K562 (cell line): Measurements from ENCODE around the gene POU4F2. TPM values are rescaled to one million over a fixed set of nuclear protein-coding genes. Genes with fewer than 3 reads are reported as not detected.

Experiments used
- ATAC-seq: fragments of 200-7000 bp; cut with Tn5 transposase; 3 replicates; pipeline ENCODE4 v1.9.1; 2020; ENCODE audit warnings: moderate library complexity
- BruUV-seq: library from RNA; stranded (reverse); fragments of 400-500 nt; replicated peaks from 2 replicates; lab custom pipeline; 2021; lab: Mats Ljungman, UMichigan
- CTCF ChIA-PET: fragments of 300-600 bp; formaldehyde crosslinking; extraction: SDS; loops from one replicate; lab custom pipeline; 2021; ENCODE audit warnings: low intra/inter-chr PET ratio; lab: Yijun Ruan, JAX
- POLR2A ChIA-PET: fragments of 300-600, 350-650 bp; sonication (Branson Sonifier 250); formaldehyde crosslinking; extraction: SDS; loops from one replicate; lab custom pipeline; 2021; ENCODE audit warnings: antibody characterized with exemption, inconsistent platforms; lab: Yijun Ruan, JAX
- DNase-seq, 4 experiments: peaks; one replicate each; pipeline versions ENCODE4 v3.0.0 to v3.0.0-alpha.2; 2011 to 2018; ENCODE audit warnings: low spot score in 3 of 4, mixed read lengths in 3 of 4; ENCODE audit errors: extremely low read depth in 1 of 4
- FAIRE-seq: peaks from 2 replicates; lab custom pipeline; 2011; peaks lifted over from hg19 to GRCh38; lab: Jason Lieb, UNC
- H2AFZ ChIP-seq: 2 replicates; pipeline ENCODE4 v1.6.0; 2011; ENCODE audit warnings: low read depth, low read length, control low read depth, inconsistent platforms
- H3K27ac ChIP-seq: fragments of 200-600 bp; 3 replicates; pipeline ENCODE4 v1.8.0; 2011; ENCODE audit warnings: low read depth, mild to moderate bottlenecking, control low read depth, inconsistent platforms, low read length, moderate library complexity, mixed read lengths; ENCODE audit errors: extremely low read depth
- H3K27me3 ChIP-seq, 2 experiments: fragments of 300-600 bp in 1 of 2; 2 replicates in 1 of 2; 3 replicates in 1 of 2; pipeline versions ENCODE4 v1.6.0 to v1.8.0; 2011; ENCODE audit warnings: inconsistent platforms in 2 of 2, low read length in 2 of 2, mild to moderate bottlenecking in 1 of 2, mixed read lengths in 1 of 2, moderate library complexity in 1 of 2; ENCODE audit not compliant: control insufficient read depth in 2 of 2, insufficient read depth in 2 of 2
- H3K36me3 ChIP-seq: fragments of 300-600 bp; 3 replicates; pipeline ENCODE4 v1.8.0; 2011; ENCODE audit warnings: mild to moderate bottlenecking, low read length, inconsistent platforms; ENCODE audit not compliant: control insufficient read depth, insufficient read depth
- H3K4me1 ChIP-seq, 2 experiments: fragments of 200-600 bp in 1 of 2; replicated peaks in 1 of 2; 2 replicates in 1 of 2; 3 replicates in 1 of 2; pipeline versions ENCODE4 v1.5.1 to v1.8.0; 2011; ENCODE audit warnings: inconsistent platforms in 2 of 2, low read length in 2 of 2, mild to moderate bottlenecking in 1 of 2, mixed read lengths in 1 of 2, moderate library complexity in 1 of 2; ENCODE audit not compliant: control insufficient read depth in 2 of 2, insufficient read depth in 2 of 2
- H3K4me2 ChIP-seq: 2 replicates; pipeline ENCODE4 v1.6.1; 2011; ENCODE audit warnings: low read length, control low read depth, inconsistent platforms, mixed read lengths; ENCODE audit not compliant: insufficient read depth
- H3K4me3 ChIP-seq: fragments of 200-600 bp; sonication (generic), shearing (Covaris generic); 2 replicates; pipeline ENCODE4 v1.5.1; 2016; ENCODE audit warnings: control low read depth, inconsistent platforms
- H3K79me2 ChIP-seq: fragments of 200-600 bp; 3 replicates; pipeline ENCODE4 v1.8.0; 2011; ENCODE audit warnings: low read length, inconsistent platforms; ENCODE audit not compliant: control insufficient read depth, insufficient read depth
- H3K9ac ChIP-seq, 2 experiments: 2 replicates each; pipeline versions ENCODE4 v1.6.0 to v1.6.1; 2011; ENCODE audit warnings: low read depth in 2 of 2, low read length in 2 of 2, control low read depth in 1 of 2, inconsistent platforms in 1 of 2, mild to moderate bottlenecking in 1 of 2, mixed read lengths in 1 of 2; ENCODE audit not compliant: insufficient read depth in 1 of 2
- H3K9me1 ChIP-seq: one replicate; pipeline ENCODE4 v1.6.0; 2011; ENCODE audit warnings: inconsistent platforms, mild to moderate bottlenecking, low read length, moderate library complexity; ENCODE audit not compliant: control insufficient read depth, insufficient read depth
- H3K9me3 ChIP-seq: replicated peaks from 2 replicates; pipeline ENCODE4 v1.5.1; 2011; ENCODE audit warnings: low read depth, low read length, inconsistent platforms; ENCODE audit not compliant: control insufficient read depth, insufficient read depth
- H4K20me1 ChIP-seq: replicated peaks from 2 replicates; pipeline ENCODE4 v1.6.1; 2011; ENCODE audit warnings: low read length, inconsistent platforms, mixed read lengths; ENCODE audit not compliant: control insufficient read depth, insufficient read depth
- CBX2 ChIP-seq: fragments of 200-600 bp; sonication (generic); IDR thresholded peaks from one replicate; pipeline ENCODE4 v1.6.1; 2012; ENCODE audit warnings: mild to moderate bottlenecking, low read length, inconsistent platforms; ENCODE audit not compliant: insufficient read depth, poor library complexity, severe bottlenecking
- CCNT2 ChIP-seq: IDR thresholded peaks from 2 replicates; pipeline ENCODE4 v1.6.1; 2011; ENCODE audit warnings: borderline replicate concordance, low read depth, mild to moderate bottlenecking, moderate library complexity, mixed read lengths, low read length; ENCODE audit not compliant: insufficient read length; ENCODE audit errors: extremely low read depth
- FOXK2 ChIP-seq, 2 experiments: fragments of 450-650 bp; IDR thresholded peaks in 1 of 2; conservative IDR thresholded peaks in 1 of 2; 2 replicates each; pipeline ENCODE4 v1.6.1; 2016; ENCODE audit warnings: low read depth in 2 of 2, mild to moderate bottlenecking in 1 of 2
- FUS ChIP-seq: fragments of 200-400 bp; formaldehyde crosslinking; optimal IDR thresholded peaks from 2 replicates; pipeline ENCODE3; 2017; ENCODE audit warnings: low read depth, low read length
- MIER1 ChIP-seq: fragments of 450-650 bp; IDR thresholded peaks from 2 replicates; pipeline ENCODE4 v1.6.1; 2016; ENCODE audit warnings: antibody characterized with exemption, mild to moderate bottlenecking, low read depth
- NR0B1 ChIP-seq: fragments of 450-650 bp; IDR thresholded peaks from one replicate; pipeline ENCODE4 v1.6.1; 2018; ENCODE audit warnings: mild to moderate bottlenecking, moderate library complexity; ENCODE audit not compliant: partially characterized antibody
- SNAPC5 ChIP-seq: fragments of 250-450 bp; sonication (Bioruptor Pico); IDR thresholded peaks from 2 replicates; pipeline ENCODE4 v1.8.0; 2021; ENCODE audit warnings: moderate library complexity, mild to moderate bottlenecking, inconsistent platforms
- SUPT5H ChIP-seq: fragments of 450-650 bp; IDR thresholded peaks from 2 replicates; pipeline ENCODE4 v1.6.1; 2016
- THAP7 ChIP-seq: fragments of 250-450 bp; sonication (Bioruptor Pico); IDR thresholded peaks from 2 replicates; pipeline ENCODE4 v1.5.0; 2021
- ZBTB12 ChIP-seq: fragments of 250-450 bp; sonication (Bioruptor Pico); IDR thresholded peaks from 2 replicates; pipeline ENCODE4 v1.4.0; 2020
- ZNF512 ChIP-seq: IDR thresholded peaks from 2 replicates; pipeline ENCODE4 v1.6.1; 2016; ENCODE audit warnings: missing genetic modification characterization, missing compliant biosample characterization
- ZSCAN32 ChIP-seq: fragments of 450-650 bp; formaldehyde crosslinking; IDR thresholded peaks from 2 replicates; pipeline ENCODE4 v1.4.0; 2020; ENCODE audit warnings: mild to moderate bottlenecking, moderate library complexity
- WGBS: fragments of 100-300 bp; shearing (Covaris generic); methylation state at CpG from one replicate; pipeline ENCODE4 v1.1.6; 2016; ENCODE audit warnings: low coverage, mixed read lengths; ENCODE audit not compliant: insufficient coverage; ENCODE audit errors: missing lambda C conversion rate; 5-methylcytosine and 5-hydroxymethylcytosine counted together
- in situ Hi-C: fragments of 300-500 bp; cut with MboI; formaldehyde crosslinking; loops from 4 replicates; pipeline ENCODE4 v1.15.0; 2018; ENCODE audit warnings: inconsistent platforms, mixed read lengths
- intact Hi-C: fragments of 100-400 bp; cut with micrococcal nuclease; formaldehyde crosslinking; loops from 2 replicates; pipeline ENCODE4 v1.14.2; 2022
- polyA plus RNA-seq, 8 experiments: library from polyadenylated mRNA; depleted of rRNA in 4 of 8; stranded (reverse) in 5 of 8; unstranded in 3 of 8; fragments of >200 nt; fragmentation: Nextera tagmentation in 2 of 8; fragmentation: Illumina TruSeq in 1 of 8; extraction: Ambion mirVana in 2 of 8; extraction: Trizol in 1 of 8; gene quantifications; 2 replicates each; pipeline versions ENCODE4 v1.2.1 to v1.2.3, GENCODE V29; 2011 to 2014; ENCODE audit warnings: inconsistent platforms in 1 of 8, missing spikeins in 1 of 8
- total RNA-seq, 7 experiments: library from RNA; depleted of rRNA in 6 of 7; stranded (reverse); fragments of >200 nt in 6 of 7; fragmentation: Illumina TruSeq in 2 of 7; extraction: Trizol in 2 of 7; gene quantifications; 2 replicates each; pipeline versions ENCODE4 v1.2.1 to v1.2.3, GENCODE V29; 2011 to 2021; ENCODE audit warnings: low replicate concordance in 1 of 7

Gene POU4F2
- total and polyA plus RNA-seq, 9 of the 15 experiments (the other 6 are each of a cell fraction or from before 2014, with no cell fraction given): not detected

GRCh38 chr4:146590801-146591200 is 47.9 kb upstream of the POU4F2 start:
- Histone ChIP-seq H3K9me1 (no peaks in the 10 kb centered on the region), H3K9me3 (no peaks in the 10 kb centered on the region), H3K79me2 (no peaks in the 10 kb centered on the region), H3K4me2 (no peak overlapping the region), H3K4me3 (no peak overlapping the region), H4K20me1 (no peaks in the 10 kb centered on the region), H3K4me1 (no peaks in the 10 kb centered on the region), H3K27me3 (no peaks in the 10 kb centered on the region), H2AFZ (no peak overlapping the region), H3K36me3 (no peaks in the 10 kb centered on the region), H3K9ac (no peak overlapping the region), H3K27ac (no peak overlapping the region)
- ChIA-PET POLR2A (no interaction called here), CTCF (no interaction called here)
- intact Hi-C loops: no loop called here
- in situ Hi-C loops: no loop called here
- DNase-seq (no peak), FAIRE-seq (no peak), ATAC-seq (no peak)
- BruUV-seq: no TSS peak
- no peak for TF ChIP-seq ZSCAN32 (CRISPR knock-in tag)
- no peak for TF ChIP-seq MIER1
- TF ChIP-seq FOXK2 (conservative IDR thresholded peaks at IDR 0.05 in 1 of 2, IDR thresholded peaks at IDR 0.05 in 1 of 2; ENCODE audit: low read depth in 2 of 2): no peak
- TF ChIP-seq CCNT2: no peak
- WGBS: 2% methylated on average over 3 of the region's 3 CpGs

- CTCF ChIA-PET: no interaction called here
- Histone ChIP-seq H3K4me3 (no peak overlapping the region), H3K4me2 (no peak overlapping the region), H3K9me1 (no peaks in the 10 kb centered on the region), H3K27ac (no peak overlapping the region), H3K79me2 (no peaks in the 10 kb centered on the region), H3K36me3 (no peaks in the 10 kb centered on the region), H2AFZ (no peak overlapping the region), H3K9me3 (no peaks in the 10 kb centered on the region), H3K4me1 (no peaks in the 10 kb centered on the region), H3K9ac (no peak overlapping the region), H3K27me3 (no peaks in the 10 kb centered on the region), H4K20me1 (no peaks in the 10 kb centered on the region)
- no peak for DNase-seq
- POLR2A ChIA-PET: no interaction called here
- no peak for ATAC-seq
- in situ Hi-C loops: no loop called here
- WGBS: 4% methylated on average over 2 of the region's 2 CpGs
- intact Hi-C loops: no loop called here
- no TSS peak for BruUV-seq
- TF ChIP-seq NR0B1 (no peak), SNAPC5 (CRISPR knock-in tag) (no peak), SUPT5H (no peak), THAP7 (no peak), ZNF512 (tag) (no peak), CBX2 (no peak), ZBTB12 (CRISPR knock-in tag) (no peak), FUS (no peak)
- no peak for FAIRE-seq
These were observed 46.7 kb upstream of the POU4F2 start for GRCh38 chr4:146592019-146592418.
